GM12878 (cell line): Measurements from ENCODE around the gene OSM.

Experiments
- CEBPB ChIP-seq, 2 experiments: fragments of 150-350 bp in 1 of 2; IDR thresholded peaks; 2 replicates each; pipeline ENCODE4 v1.6.1; 2012 to 2014; ENCODE audit warnings: low read depth in 2 of 2, low read length in 2 of 2, borderline replicate concordance in 1 of 2, inconsistent platforms in 1 of 2
- CTCF ChIP-seq, 3 experiments: IDR thresholded peaks in 2 of 3; conservative IDR thresholded peaks in 1 of 3; 2 replicates each; pipeline ENCODE4 v1.5.1; 2011; ENCODE audit warnings: low read depth in 3 of 3, low read length in 3 of 3, mild to moderate bottlenecking in 3 of 3, control low read depth in 2 of 3, moderate library complexity in 2 of 3, inconsistent platforms in 1 of 3, mixed read lengths in 1 of 3; ENCODE audit not compliant: control insufficient read depth in 2 of 3, insufficient read depth in 1 of 3; ENCODE audit errors: extremely low read depth in 1 of 3
- ELK1 ChIP-seq: IDR thresholded peaks from 2 replicates; pipeline ENCODE4 v1.6.1; 2012; ENCODE audit warnings: low read depth, low read length, improper control_type of control experiment
- EP300 ChIP-seq, 2 experiments: fragments of 150-350 bp in 1 of 2; IDR thresholded peaks; 2 replicates each; pipeline ENCODE4 v1.6.1; 2011 to 2012; ENCODE audit warnings: low read depth in 2 of 2, low read length in 2 of 2, borderline replicate concordance in 1 of 2, improper control_type of control experiment in 1 of 2, inconsistent platforms in 1 of 2; ENCODE audit not compliant: control insufficient read depth in 1 of 2
- HDAC2 ChIP-seq: fragments of 200-600 bp; sonication (generic); IDR thresholded peaks from 2 replicates; pipeline ENCODE4 v1.6.1; 2017
- MAX ChIP-seq: IDR thresholded peaks from 2 replicates; pipeline ENCODE4 v1.6.1; 2012; ENCODE audit warnings: low read depth, low read length, improper control_type of control experiment
- PBX3 ChIP-seq: IDR thresholded peaks from 2 replicates; pipeline ENCODE4 v1.6.1; 2011; ENCODE audit warnings: mild to moderate bottlenecking, low read depth, low read length, moderate library complexity; ENCODE audit not compliant: insufficient replicate concordance
- SP1 ChIP-seq: IDR thresholded peaks from one replicate; pipeline ENCODE4 v1.6.1; 2011; ENCODE audit warnings: low read depth, low read length

- TF ChIP-seq CTCF (IDR thresholded peaks at IDR 0.05 in 2 of 3, conservative IDR thresholded peaks at IDR 0.05 in 1 of 3; ENCODE audit: control insufficient read depth in 2 of 3, extremely low read depth in 1 of 3, insufficient read depth in 1 of 3, low read depth in 3 of 3, low read length in 3 of 3): no peak
- no peak for TF ChIP-seq SP1
- no peak for TF ChIP-seq ELK1
- TF ChIP-seq MAX: no peak
- TF ChIP-seq HDAC2: no peak
- no peak for TF ChIP-seq PBX3
- TF ChIP-seq CEBPB (IDR thresholded peaks at IDR 0.05; ENCODE audit: borderline replicate concordance in 1 of 2, low read depth in 2 of 2, low read length in 2 of 2): no peak
- TF ChIP-seq EP300 (IDR thresholded peaks at IDR 0.05; ENCODE audit: borderline replicate concordance in 1 of 2, control insufficient read depth in 1 of 2, low read depth in 2 of 2, low read length in 2 of 2): no peak
These were observed 13.3 kb upstream of the OSM start for GRCh38 chr22:30279932-30280331.
